Measurements from ENCODE around the gene S100PBP. TPM values are rescaled to one million over a fixed set of nuclear protein-coding genes. Genes with fewer than 3 reads are reported as not detected.

S100PBP gene
- total and polyA plus RNA-seq, 2 of the 4 experiments (the other 2 are of a cell fraction), result 13.9 to 20.3 TPM

- Histone ChIP-seq H3K14ac (replicated peaks; ENCODE audit: low read depth, low read length) (no peak overlapping the region), H2BK15ac (ENCODE audit: low read depth, low read length) (no peak overlapping the region), H3K9ac (ENCODE audit: low read depth, low read length) (no peak overlapping the region), H4K5ac (ENCODE audit: low read depth, low read length) (no peak overlapping the region), H4K20me1 (ENCODE audit: insufficient read depth, low read length) (no peaks in the 10 kb centered on the region; the same call in 1 of the 2 replicates), H2AK5ac (ENCODE audit: low read depth, low read length) (no peak overlapping the region), H3K18ac (ENCODE audit: low read depth, low read length) (no peak overlapping the region), H3K4me1 (ENCODE audit: control insufficient read depth, insufficient read depth, low read length) (no peaks in the 10 kb centered on the region), H3K79me1 (ENCODE audit: low read depth in 1 of 2, low read length in 2 of 2) (no peaks in the 10 kb centered on the region), H3K4ac (ENCODE audit: low read depth, low read length) (no peak overlapping the region), H3K36me3 (ENCODE audit: control insufficient read depth, insufficient read depth, low read length) (no peaks in the 10 kb centered on the region), H3K56ac (ENCODE audit: extremely low read depth, insufficient read depth, low read length) (no peak overlapping the region; the same call in 1 of the 2 replicates), H3K27ac (ENCODE audit: insufficient read depth, low read length) (no peak overlapping the region), H3K4me3 (ENCODE audit: insufficient read depth, low read depth, low read length) (no peak overlapping the region), H2BK120ac (ENCODE audit: low read depth, low read length) (no peak overlapping the region), H3K4me2 (ENCODE audit: low read depth, low read length) (no peak overlapping the region), H3K9me3 (ENCODE audit: control insufficient read depth, insufficient read depth, low read length) (no peaks in the 10 kb centered on the region), H3K27me3 (ENCODE audit: control insufficient read depth, insufficient read depth, low read length) (peaks cover 56% of the 10 kb centered on the region), H3K9me1 (ENCODE audit: insufficient read depth, low read length) (peaks cover 5% of the 10 kb centered on the region; the same call in 1 of the 2 replicates), H4K8ac (ENCODE audit: low read depth in 2 of 2, low read length in 2 of 2) (no peak overlapping the region), H2AK9ac (replicated peaks; ENCODE audit: low read depth, low read length, poor library complexity) (no peak overlapping the region), H2BK5ac (ENCODE audit: low read depth, low read length, poor library complexity, severe bottlenecking) (no peak overlapping the region), H3K23ac (ENCODE audit: low read depth, low read length) (no peak overlapping the region), H2AFZ (replicated peaks; ENCODE audit: low read length, poor library complexity) (no peak overlapping the region), H2BK20ac (ENCODE audit: low read depth, low read length) (no peak overlapping the region), H4K91ac (ENCODE audit: insufficient read depth, low read depth, low read length) (no peak overlapping the region)
- dilution Hi-C loops (cut with HindIII; ENCODE audit: low sequenced_read_pairs, unreplicated experiment), result no loop called here
- CTCF ChIA-PET, result no interaction called here
- ATAC-seq (ENCODE audit: low read depth), result no peak
- WGBS, 2 experiments (ENCODE audit: extremely low coverage in 2 of 2, insufficient read length in 1 of 2), result 37% methylated on average over 5 of the region's 22 CpGs; no CpG with 5 or more reads in 1 of the 2 experiments
- intact Hi-C loops (cut with micrococcal nuclease), result no loop called here
- in situ Hi-C loops (cut with MboI; ENCODE audit: low sequenced_read_pairs), result no loop called here
- BruUV-seq (replicated peaks), result no TSS peak
- POLR2A ChIA-PET (ENCODE audit: unreplicated experiment), result no interaction called here
- DNase-seq, result no peak
- no peak for TF ChIP-seq MAZ (IDR thresholded peaks at IDR 0.05; ENCODE audit: borderline replicate concordance, low read depth, low read length)
- TF ChIP-seq CHD1 (IDR thresholded peaks at IDR 0.05; ENCODE audit: low read depth, low read length), result no peak
- TF ChIP-seq MAFK (IDR thresholded peaks at IDR 0.05; ENCODE audit: low read depth, low read length), result no peak
- TF ChIP-seq POLR2A (IDR thresholded peaks at IDR 0.05; ENCODE audit: low read depth, low read length), result no peak
- TF ChIP-seq RFX5 (IDR thresholded peaks at IDR 0.05; ENCODE audit: low read depth, low read length), result no peak
- no peak for TF ChIP-seq RAD21 (IDR thresholded peaks at IDR 0.05; ENCODE audit: low read length)
- no peak for TF ChIP-seq FOS (IDR thresholded peaks at IDR 0.05; ENCODE audit: low read depth, low read length)
- no peak for TF ChIP-seq CEBPB (IDR thresholded peaks at IDR 0.05; ENCODE audit: low read depth, low read length)
- no peak for TF ChIP-seq CTCF (conservative IDR thresholded peaks at IDR 0.05; ENCODE audit: low read depth, low read length)
- no peak for TF ChIP-seq USF2 (IDR thresholded peaks at IDR 0.05; ENCODE audit: low read depth, low read length)
- TF ChIP-seq ELK1 (IDR thresholded peaks at IDR 0.05; ENCODE audit: borderline replicate concordance, low read depth, low read length), result no peak
- TF ChIP-seq SMC3 (IDR thresholded peaks at IDR 0.05; ENCODE audit: low read depth, low read length), result no peak
- no peak for TF ChIP-seq NFE2L2 (IDR thresholded peaks at IDR 0.05; ENCODE audit: low read depth, low read length)
- TF ChIP-seq MXI1 (IDR thresholded peaks at IDR 0.05; ENCODE audit: borderline replicate concordance, low read depth, low read length), result no peak
- no peak for TF ChIP-seq BHLHE40 (IDR thresholded peaks at IDR 0.05; ENCODE audit: low read depth, low read length)
These were observed 64.7 kb downstream of the S100PBP start for GRCh38 chr1:32881871-32882850.
